GM18507 (cell line): ENCODE measurements around the gene PABPN1L.

Source experiments
- DNase-seq: peaks from one replicate; pipeline ENCODE4 v3.0.0; 2011; ENCODE audit warnings: low read depth; ENCODE audit not compliant: insufficient read length; ENCODE audit errors: extremely low spot score
- FAIRE-seq: peaks from 2 replicates; lab custom pipeline; 2011; peaks lifted over from hg19 to GRCh38; lab: Jason Lieb, UNC

PABPN1L gene, protein sequence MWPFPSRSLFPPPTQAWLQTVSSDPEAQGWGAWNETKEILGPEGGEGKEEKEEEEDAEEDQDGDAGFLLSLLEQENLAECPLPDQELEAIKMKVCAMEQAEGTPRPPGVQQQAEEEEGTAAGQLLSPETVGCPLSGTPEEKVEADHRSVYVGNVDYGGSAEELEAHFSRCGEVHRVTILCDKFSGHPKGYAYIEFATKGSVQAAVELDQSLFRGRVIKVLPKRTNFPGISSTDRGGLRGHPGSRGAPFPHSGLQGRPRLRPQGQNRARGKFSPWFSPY

DNA sequence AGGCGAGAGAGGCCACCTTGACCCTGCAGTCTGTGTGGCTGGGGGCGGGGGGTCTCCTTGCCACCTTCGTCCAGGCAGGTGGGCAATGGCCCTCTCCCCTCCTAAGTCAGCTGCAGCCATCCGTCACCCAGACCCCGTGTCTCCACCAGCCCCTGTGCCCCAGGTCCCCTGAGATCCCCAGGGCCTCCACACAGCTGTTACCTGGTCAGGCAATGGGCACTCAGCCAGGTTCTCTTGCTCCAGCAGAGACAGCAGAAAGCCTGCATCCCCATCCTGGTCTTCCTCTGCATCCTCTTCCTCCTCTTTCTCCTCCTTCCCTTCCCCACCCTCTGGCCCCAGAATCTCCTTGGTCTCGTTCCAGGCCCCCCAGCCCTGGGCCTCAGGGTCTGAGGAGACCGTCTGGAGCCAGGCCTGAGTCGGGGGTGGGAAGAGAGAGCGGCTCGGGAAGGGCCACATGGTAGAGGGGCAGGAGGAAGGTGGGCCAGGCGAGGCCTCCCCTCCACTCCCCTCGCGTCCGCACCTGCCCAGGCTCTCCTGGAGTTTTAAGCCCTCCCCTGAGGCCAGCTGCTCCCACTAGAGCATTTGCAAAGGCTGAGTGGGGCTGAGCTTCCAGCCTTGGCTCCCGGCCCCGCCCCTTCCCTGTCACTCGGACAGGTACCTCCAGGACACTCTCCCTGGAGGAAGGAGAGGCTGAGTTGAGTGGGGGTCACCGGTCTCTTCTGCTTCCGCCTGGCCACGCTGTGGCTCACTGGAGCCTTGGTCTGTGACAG, at the start of gene PABPN1L:
TSS of gene PABPN1L (minus strand) at position 510 of the 770 bp plus-strand sequence. CDS start at position 456, 54 bp downstream.
- DNase-seq (no peak), FAIRE-seq (no peak)

DNA sequence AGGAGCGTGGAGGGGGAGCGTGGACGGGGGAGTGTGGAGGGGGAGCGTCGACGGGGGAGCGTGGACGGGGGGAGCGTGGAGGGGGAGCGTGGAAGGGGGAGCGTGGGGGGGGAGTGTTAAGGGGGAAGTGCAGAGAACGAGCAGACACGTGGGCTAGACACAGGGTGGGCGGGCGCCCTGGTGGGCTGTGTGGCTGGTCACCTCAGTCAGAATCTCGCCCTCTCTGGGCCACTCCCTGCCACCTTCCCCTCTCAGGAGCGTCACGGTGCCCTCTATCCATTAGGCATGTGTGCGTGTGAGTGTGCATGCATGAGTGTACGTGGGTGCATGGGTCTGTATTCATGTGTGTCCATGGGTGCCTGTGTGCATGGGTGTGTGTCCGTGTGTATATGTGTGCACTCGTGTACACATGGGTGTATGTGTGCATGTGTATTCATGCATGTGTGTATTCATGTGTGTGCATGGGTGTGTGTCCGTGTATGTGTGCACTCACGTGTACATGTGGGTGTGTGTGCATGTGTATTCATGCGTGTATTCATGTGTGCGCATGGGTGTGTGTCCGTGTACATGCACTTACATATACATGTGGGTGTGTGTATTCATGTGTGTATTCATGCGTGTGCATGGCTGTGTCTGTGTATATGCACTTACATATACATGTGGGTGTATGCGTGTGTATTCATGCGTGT, 49.3 kb upstream of the PABPN1L start:
- DNase-seq: no peak
- FAIRE-seq: no peak

DNA sequence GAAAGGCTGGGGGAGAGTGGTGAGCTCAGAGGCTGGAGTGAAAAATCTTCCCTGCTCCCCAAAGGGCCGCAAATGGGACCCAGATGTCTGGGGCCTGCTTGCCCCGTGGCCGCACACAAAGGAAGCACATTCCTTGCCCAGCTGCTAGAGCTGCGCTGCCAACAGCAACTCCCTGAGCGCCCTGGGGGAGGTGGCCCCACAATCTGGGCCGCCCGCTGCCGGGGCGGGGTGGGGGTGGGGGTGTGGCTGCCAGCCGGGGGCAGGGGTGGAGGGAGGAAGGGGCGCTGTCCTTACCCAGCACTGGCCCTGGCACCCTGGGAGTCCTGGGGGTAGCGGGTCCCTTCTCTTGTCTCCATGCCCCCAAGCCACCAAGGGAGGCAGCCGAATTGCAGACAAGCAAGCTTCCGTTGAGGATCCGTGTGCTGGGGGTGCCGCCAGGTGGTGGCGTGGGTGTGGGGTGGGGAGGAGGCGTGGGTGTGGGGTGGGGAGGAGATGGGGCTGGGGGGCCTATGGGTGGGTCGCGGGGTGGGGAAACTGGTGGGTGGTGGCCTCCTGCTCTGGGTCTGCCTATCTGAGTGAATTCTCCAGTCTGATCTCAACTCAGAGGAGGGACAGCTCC, 48.4 kb upstream of the PABPN1L start:
- FAIRE-seq (no peak), DNase-seq (no peak)

DNA sequence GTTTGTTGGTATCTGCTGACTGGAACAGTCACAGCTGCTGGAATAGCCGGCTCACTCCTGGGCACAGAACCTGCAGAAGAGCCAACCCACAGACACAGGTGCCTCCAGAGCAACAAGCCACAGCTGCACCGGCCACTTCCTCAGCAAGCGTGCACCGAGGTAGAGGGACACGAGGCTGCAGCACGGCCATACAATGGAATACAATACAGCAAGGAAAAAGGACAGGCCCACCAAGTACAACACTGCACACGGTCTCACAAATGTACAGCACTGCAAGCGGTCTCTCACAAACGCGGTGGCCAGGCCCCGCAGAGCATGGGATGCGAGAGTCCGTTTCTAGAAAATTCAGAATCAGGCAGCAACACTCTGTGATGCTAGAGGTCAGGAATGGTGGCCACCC, 47.4 kb upstream of the PABPN1L start:
- DNase-seq (no peak), FAIRE-seq (no peak)

DNA sequence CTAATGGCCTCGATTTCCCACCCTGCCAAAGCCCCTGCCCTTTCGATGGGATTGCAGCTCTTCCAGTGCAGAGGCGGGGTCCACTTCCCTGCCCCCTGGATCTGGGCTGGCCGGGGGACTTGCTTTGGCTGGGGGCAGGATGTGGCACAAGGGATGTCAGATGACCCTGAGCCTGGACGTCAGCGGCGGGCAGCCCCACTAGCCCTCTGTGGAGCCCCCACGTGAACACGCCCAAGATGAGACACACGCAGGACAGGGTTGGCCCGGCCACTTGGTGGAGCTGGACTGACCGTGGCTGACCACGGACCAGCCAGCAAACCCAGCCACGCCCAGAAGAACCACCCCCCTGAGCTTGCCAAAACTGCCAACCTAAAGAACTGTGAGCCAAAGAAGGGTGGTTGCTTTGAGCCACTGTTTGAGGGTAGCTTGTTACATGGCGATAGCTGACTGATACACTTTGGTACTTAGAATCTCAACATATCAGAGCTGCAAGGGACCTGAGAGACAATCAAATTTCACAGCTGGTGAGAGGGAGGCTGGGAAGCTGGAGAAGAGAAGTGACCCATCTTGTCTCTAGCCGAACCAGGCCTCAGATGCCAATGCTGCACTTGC, 46.6 kb upstream of the PABPN1L start:
- FAIRE-seq: no peak

DNA sequence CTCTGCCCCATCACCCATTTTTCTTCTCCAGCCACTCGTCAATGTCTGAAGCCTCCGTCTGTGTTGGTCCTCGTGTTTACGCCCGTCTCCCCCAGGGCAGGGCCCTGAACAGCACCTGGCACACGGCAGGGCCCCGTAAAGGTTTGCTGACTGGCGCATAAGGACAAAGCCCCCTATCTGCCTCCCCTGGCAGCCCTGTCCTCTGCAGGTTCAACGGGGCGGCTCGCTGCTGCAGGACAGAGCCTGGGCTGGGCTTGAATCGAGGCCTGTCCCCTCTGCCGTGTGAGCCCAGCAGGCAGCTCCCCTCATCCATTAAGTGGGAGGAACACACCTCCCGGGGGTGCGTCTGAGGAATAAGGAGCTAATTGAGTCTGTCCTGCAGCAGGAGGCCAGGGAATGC, 46.1 kb upstream of the PABPN1L start:
- no peak for FAIRE-seq
- DNase-seq: no peak

More for the DNA sequence above, 46.6 kb upstream of the PABPN1L start:
- no peak for DNase-seq

DNA sequence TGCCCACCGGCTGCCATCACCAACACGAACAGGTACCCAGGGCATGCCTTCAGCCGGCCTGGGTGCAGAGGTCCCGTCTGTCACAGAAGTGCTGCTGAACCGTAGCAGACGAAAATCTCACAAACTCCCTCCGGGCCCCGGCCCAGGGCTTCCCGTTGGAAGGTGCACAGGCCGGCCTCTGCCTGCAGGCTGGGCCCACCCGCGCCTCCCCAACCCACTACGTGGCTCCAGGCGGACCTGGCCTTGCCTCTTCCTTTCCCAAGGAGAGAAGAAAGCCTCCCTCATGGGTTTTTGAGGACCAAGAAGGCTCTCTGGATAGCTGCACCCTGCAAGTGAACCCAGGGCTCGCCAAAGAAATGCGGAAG, 45.5 kb upstream of the PABPN1L start:
- DNase-seq: no peak
- no peak for FAIRE-seq

DNA sequence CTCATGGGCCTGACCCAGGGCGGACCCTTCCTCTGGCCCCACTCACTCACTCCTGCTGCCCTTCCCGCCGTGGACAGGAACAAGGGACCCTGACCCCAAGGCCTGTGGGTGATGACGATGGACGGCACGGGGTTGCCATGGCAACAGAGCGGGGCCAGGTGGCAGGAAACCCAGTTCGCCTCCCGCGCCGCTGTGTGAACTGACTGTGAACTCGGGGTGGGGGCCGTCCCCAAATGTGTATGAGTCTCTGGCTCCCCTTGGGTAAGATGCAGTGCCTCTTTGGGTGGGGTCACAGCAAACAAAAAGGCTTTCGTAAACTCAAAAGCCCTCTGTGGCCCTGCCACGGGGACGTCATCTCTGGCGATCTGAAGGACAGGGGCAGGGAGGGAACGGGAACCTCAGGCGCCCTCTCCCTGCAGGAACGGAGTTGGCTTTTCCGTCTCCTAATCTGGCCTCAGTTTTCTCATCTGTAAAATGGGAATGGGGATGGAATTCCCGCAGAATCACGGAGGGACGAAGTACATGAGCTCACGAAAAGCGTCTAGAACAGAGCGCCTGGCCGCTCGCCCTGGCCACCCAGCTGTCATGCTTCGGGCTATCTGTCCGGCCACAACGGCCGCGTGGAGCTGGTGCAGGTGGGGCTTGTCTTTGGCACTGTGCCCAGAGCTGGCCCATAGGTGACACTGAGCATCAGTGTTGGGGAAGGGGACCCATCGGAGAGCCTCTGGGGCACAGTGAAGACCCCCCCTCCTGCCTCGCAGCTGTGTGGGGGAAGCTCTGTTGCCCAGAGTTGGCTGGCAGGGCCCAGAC, 44.9 kb upstream of the PABPN1L start:
- FAIRE-seq (no peak), DNase-seq (no peak)

DNA sequence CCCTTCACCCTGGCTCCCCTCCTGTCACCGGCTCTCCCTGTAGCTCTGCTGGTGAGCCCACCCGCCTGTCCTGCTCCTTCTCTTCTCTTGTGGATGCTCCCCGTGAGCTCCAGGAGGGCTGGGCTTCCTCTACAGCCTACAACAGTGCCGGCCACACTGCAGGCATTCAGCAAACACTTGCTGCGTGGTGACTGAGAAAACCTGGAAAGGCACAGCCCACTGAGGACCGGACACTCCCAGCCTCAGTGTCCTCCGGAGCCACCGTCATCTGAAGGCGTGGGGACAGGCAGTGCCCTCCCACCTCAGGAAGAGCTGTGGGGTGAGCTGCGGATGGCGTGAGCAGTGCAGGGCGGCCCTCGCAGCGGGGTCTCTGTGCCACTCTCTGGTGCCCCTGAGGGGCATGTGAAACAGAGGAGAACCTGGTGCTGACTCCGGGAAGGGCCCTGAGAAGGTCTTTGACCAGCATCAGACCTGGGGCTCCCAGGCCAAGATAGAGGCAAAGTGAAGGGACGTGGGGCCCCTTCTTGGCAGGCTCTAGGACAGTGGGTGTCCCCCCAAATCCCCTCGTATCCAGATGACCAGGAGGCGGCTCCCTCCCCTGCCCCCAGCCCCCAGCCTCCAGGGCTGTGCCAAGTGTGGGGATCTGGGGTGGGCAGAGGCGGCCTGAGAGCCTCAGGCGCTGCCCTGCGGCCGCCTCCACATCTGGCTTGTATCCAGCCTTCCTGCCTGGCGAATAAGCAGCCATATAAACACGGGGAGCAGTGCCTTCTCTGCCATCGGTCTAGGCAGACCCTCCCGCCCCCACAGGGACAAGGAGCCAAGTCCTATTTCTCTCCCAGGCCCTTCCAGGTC, 44.0 kb upstream of the PABPN1L start:
- DNase-seq (no peak), FAIRE-seq (no peak)

DNA sequence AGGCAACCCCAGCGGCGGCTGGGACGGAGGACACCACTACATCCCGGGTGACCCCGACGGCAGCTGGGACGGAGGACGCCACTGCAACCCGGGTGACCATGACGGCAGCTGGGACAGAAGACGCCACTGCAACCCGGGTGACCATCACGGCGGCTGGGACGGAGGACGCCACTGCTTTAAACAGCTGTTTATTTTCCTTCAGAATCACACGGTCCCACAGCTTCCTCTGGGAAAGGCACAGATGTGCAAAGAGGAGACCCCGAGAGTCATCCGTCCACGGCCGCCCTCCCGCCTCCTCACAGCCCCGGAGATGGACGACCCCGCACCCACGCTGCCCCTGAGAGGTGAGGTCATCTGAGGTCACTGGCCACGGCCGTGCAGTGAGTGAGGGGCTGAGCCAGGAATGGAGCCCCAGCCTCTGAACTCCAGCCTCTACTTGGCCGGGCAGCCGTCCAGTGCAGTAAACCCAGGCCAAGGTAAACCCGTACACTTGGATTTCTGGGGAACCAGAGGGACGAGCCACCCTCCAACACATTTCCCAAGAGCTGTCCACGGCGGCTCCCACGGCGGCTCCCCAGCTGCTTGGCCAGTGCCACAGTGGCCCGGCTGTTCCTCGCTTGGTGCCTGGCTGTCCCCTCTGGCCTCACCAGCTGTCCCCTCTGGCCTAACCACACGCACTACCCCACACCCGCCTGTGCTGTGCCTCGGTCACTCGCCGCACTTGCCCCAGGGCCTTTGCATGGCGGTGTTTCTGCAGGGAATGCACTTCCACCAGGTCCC, 43.2 kb upstream of the PABPN1L start:
- FAIRE-seq (no peak), DNase-seq (no peak)

DNA sequence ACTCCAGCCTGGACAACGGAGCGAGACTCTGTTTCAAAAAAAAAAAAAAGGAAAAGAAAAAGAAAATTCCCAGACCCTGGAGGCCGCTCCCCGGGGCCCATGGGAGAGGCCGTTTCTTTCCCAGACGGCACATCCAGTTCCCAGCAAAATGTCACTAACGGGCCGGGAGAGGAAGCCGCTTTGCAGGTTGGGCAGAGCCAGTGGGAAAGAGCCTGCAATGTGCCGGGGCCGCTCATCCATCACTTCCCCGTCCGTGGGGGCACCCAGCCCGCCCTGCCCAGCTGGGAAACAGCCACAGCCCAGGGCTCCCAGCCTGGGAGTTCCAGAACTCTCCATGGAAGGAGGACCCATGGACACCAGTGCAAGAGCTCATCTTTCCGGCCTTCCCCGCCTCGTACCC, 41.8 kb upstream of the PABPN1L start:
- FAIRE-seq (no peak), DNase-seq (no peak)

DNA sequence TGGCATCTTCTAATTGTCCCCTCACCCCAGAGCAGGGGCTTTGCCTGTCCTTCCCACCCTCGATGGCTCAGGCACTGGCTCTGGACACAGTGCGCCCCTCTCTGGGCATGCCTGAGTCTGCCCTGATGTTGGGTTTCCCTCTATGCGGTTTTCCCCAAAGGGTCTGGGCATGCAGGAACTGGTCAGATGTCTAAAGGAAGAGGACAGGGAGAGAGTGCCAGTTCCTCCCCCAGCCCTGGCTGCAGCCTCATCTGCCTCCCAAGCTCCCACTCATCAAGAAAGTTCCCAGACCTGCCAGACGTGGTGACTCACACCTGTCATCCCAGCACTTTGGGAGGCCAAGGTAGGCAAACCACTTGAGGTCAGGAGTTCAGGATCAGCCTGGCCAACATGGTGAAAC, 41.3 kb upstream of the PABPN1L start:
- FAIRE-seq: no peak

DNA sequence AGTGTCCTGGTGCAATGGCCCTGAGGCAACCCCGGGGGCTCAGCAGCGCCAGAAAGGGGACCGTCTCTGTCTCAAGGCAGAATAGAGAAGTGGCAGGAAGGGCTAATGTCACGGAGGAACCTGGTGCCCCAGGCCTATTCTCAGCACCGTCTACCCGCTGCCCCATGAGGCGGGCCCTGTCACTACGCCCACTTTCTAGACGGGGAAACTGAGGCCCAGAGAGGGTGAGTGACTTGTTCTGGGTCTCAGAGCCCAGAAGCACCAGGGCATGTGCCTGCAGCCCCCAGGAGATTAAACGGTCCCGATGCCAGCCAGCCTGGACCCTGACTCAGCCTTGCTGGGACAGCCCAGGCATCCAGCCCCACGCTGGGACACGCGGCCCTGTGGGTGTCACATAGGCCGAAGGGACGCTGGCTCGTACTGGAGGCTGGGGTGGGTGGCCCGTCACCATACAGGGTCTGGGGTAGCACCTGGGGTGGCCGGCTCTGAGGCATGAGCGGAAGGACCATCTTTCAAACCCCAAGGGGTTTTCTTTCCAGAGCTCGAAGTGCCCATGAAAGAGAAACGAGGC, 40.2 kb upstream of the PABPN1L start:
- DNase-seq (no peak), FAIRE-seq (no peak)

More for the DNA sequence above, 41.3 kb upstream of the PABPN1L start:
- DNase-seq: no peak

DNA sequence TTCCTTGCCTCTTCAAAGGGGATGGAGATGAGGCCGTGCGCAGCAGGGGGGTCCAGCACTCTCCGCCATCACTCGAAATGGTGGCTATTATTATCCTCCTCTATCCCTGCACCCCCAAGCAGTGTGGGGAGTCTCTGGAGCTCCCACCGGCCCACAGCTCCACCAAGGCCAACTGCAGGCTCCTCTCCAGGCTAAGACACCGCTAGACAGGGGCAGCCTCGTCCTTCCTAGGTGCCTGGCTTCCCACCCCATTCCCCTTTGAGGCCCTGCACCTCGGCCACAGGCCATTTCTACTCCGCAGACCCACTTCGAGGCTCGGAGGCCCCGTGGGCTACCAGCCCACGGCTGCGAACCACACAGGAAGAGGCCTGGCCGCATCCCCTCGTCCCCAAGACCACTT, 39.6 kb upstream of the PABPN1L start:
- FAIRE-seq: no peak
- DNase-seq: no peak

DNA sequence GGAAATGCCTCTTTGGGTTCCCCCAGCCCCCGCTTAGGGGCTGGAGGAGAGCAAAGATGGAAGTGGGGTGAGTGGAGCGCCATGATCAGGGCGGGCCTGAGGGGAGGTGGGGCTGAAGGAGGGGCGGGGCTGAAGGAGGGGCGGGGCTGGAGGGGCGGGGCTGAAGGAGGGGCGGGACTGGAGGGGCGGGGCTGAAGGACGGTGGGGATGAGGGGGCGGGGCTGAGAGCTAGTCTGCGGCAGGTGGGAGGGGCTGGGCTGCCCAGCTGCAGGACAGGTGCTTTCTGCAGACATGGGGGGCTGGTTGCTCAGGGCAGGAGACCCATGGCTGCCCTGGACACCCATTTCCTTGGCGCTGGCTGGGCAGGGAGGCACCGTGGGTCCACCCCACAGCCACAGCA, 39.1 kb upstream of the PABPN1L start:
- peak; percentile 58 for DNase-seq
- FAIRE-seq: no peak

DNA sequence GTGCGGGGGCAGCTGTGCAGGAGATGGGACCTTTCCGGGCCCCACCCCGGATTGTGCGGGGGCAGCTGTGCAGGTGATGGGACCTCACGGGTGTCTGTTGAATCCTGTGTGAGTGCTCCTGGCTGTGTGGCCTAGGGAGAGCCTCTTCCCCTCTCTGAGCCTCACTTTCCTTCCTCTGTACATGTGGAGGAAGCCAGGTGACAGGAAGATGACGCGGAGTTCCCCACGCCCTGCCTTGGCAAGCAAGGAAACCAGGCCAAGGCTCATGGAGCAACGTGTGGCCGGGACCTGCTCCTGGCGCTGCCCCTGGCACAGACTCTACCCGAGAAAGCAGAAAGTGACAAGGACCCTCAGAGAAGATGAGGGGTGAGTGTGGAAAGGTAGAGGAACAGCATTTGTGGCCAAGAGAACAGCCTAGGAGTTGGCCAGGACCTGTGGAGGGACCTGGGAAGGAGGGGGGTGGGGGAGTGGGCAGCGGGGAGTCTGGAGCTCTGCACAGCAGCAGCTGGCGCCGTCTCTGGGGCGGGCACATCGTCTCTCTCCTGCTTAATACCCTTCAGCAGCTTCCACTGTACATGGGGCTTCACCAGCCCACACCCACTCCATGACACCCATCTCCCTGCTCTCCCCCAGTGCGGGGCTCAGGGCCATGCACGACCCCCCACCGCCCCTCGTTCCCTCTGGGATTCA, 38.4 kb upstream of the PABPN1L start:
- DNase-seq: no peak
- no peak for FAIRE-seq

DNA sequence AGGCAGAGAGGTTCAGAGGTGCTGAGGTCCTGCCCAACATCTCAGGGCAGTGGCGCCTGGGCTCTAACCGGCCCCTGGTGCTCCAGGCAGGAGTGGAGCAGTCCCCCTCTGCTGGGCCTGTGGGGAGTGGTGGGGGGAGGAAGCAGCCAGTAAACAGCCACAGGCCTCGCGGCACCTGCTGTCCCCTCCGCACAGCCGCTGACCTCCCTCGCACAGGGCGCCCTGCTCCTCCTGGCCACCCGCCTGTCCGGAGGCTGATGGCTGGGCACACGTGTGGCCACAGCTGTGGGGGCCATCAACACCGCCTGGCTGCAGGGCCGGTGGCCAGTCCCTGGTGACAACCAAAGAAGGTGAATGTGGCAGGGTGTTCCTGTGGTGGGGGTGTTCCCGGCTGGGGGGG, 36.8 kb upstream of the PABPN1L start:
- FAIRE-seq (no peak), DNase-seq (no peak)
